Esophagus muscularis mucosa (tissue), 4 donors: ENCODE measurements around the gene LRRC53. TPM values are rescaled to one million over a fixed set of nuclear protein-coding genes. Genes with fewer than 3 reads are reported as not detected.

Source experiments
- DNase-seq: peaks from one replicate; pipeline ENCODE4 v3.0.0-alpha.2; 2017; ENCODE audit errors: extremely low spot score
- H3K27ac ChIP-seq, 4 donors: fragments of 200-600 bp; sonication (generic); replicated peaks in 1 of 4; 1 replicate in 3 of 4; 2 replicates in 1 of 4; pipeline ENCODE4 v1.5.1; 2016 to 2019; ENCODE audit warnings: mild to moderate bottlenecking in 1 of 4
- H3K27me3 ChIP-seq, 4 donors: fragments of 200-600 bp; sonication (generic); one replicate each; pipeline versions ENCODE4 v1.5.1 to v1.6.0; 2016 to 2019
- H3K36me3 ChIP-seq, 4 donors: fragments of 200-600 bp; sonication (generic); one replicate each; pipeline ENCODE4 v1.5.1; 2016 to 2019
- H3K4me1 ChIP-seq, 4 donors: fragments of 200-600 bp; sonication (generic); one replicate each; pipeline ENCODE4 v1.5.1; 2016 to 2019
- H3K4me3 ChIP-seq, 4 donors: fragments of 200-600 bp; sonication (generic); 1 replicate in 2 of 4; 2 replicates in 2 of 4; pipeline ENCODE4 v1.5.1; 2016 to 2019; ENCODE audit warnings: mild to moderate bottlenecking in 4 of 4, moderate library complexity in 1 of 4
- H3K9me3 ChIP-seq, 4 donors: fragments of 200-600 bp; sonication (generic); 1 replicate in 3 of 4; 2 replicates in 1 of 4; pipeline ENCODE4 v1.5.1; 2016 to 2019
- CTCF ChIP-seq, 3 experiments: fragments of 200-600 bp in 2 of 3; fragments of 450-650 bp in 1 of 3; sonication (generic) in 2 of 3; IDR thresholded peaks; one replicate each; pipeline ENCODE4 v1.5.1; 2017 to 2019; ENCODE audit warnings: antibody characterized with exemption in 3 of 3, mild to moderate bottlenecking in 2 of 3, moderate library complexity in 1 of 3
- EP300 ChIP-seq: sonication (generic); formaldehyde crosslinking; IDR thresholded peaks from one replicate; pipeline ENCODE4 v1.6.1; 2017; ENCODE audit warnings: antibody characterized with exemption
- POLR2A ChIP-seq: fragments of 450-650 bp; IDR thresholded peaks from one replicate; pipeline ENCODE4 v1.6.1; 2017; ENCODE audit warnings: antibody characterized with exemption, moderate library complexity, mild to moderate bottlenecking, low read depth
- POLR2AphosphoS5 ChIP-seq, 2 donors: sonication (generic); formaldehyde crosslinking; IDR thresholded peaks; one replicate each; pipeline ENCODE4 v1.6.1; 2017; ENCODE audit warnings: antibody characterized with exemption in 2 of 2
- WGBS: methylation state at CpG from one replicate; pipeline ENCODE4 v1.1.5; 2018; 5-methylcytosine and 5-hydroxymethylcytosine counted together
- intact Hi-C: fragments of 100-400 bp; cut with DNase I; formaldehyde crosslinking; loops from one replicate; pipeline ENCODE4 v1.15.1; 2023
- total RNA-seq, 4 donors: library from RNA; depleted of rRNA; stranded (reverse); fragments of >200 nt; gene quantifications; one replicate each; pipeline versions ENCODE4 v1.1.0 to v1.2.1, GENCODE V29; 2016

The LRRC53 gene
- total RNA-seq, 4 donors from 2014 or later, result under 0.01 TPM; not detected in 3

GRCh38 chr1:74465193-74465681 is 47.2 kb downstream of the LRRC53 start:
- H3K4me1 ChIP-seq, result peaks cover 0 to 11% (median 5%) of the 10 kb centered on the region in 4 donors
- 94% methylated on average over 12 of the region's 24 CpGs for WGBS
- H3K36me3 ChIP-seq, result peaks cover 0 to 3% (median 0%) of the 10 kb centered on the region in 4 donors
- no peak for TF ChIP-seq POLR2AphosphoS5 (IDR thresholded peaks at IDR 0.05)
- TF ChIP-seq EP300, result no peak
- no peak for TF ChIP-seq POLR2A
- H3K27ac ChIP-seq, result no peak overlapping the region
- no peaks in the 10 kb centered on the region for H3K9me3 ChIP-seq
- no peak for DNase-seq
- intact Hi-C loops, result no loop called here
- H3K4me3 ChIP-seq, result no peak overlapping the region
- H3K27me3 ChIP-seq, result no peaks in the 10 kb centered on the region

- no peak for DNase-seq
- H3K4me1 ChIP-seq, result no peaks in the 10 kb centered on the region
- no peak overlapping the region for H3K4me3 ChIP-seq
- no peak for TF ChIP-seq POLR2AphosphoS5 (IDR thresholded peaks at IDR 0.05)
- no peaks in the 10 kb centered on the region for H3K27me3 ChIP-seq
- H3K9me3 ChIP-seq, result no peaks in the 10 kb centered on the region
- intact Hi-C loops, result no loop called here
- WGBS, result 61% methylated on average over 6 of the region's 6 CpGs
- H3K27ac ChIP-seq, result no peak overlapping the region
- peaks cover 0 to 3% (median 0%) of the 10 kb centered on the region in 4 donors for H3K36me3 ChIP-seq
Observed at GRCh38 chr1:74464037-74464436, 48.4 kb downstream of the LRRC53 start.

GRCh38 chr1:74463333-74463988 is 49.0 kb downstream of the LRRC53 start:
- H3K36me3 ChIP-seq, result peaks cover 0 to 3% (median 0%) of the 10 kb centered on the region in 4 donors
- no peaks in the 10 kb centered on the region for H3K4me1 ChIP-seq
- H3K27me3 ChIP-seq, result no peaks in the 10 kb centered on the region
- H3K9me3 ChIP-seq, result no peaks in the 10 kb centered on the region
- WGBS, result 61% methylated on average over 9 of the region's 9 CpGs
- no peak overlapping the region for H3K4me3 ChIP-seq
- intact Hi-C loops, result no loop called here
- no peak overlapping the region for H3K27ac ChIP-seq
- TF ChIP-seq POLR2A, result no peak
- TF ChIP-seq CTCF (IDR thresholded peaks at IDR 0.05), result no peak
- no peak for TF ChIP-seq POLR2AphosphoS5 (IDR thresholded peaks at IDR 0.05)
- TF ChIP-seq EP300, result no peak
- DNase-seq, result no peak

GRCh38 chr1:74457253-74457652 is 55.2 kb downstream of the LRRC53 start:
- intact Hi-C loops, result no loop called here

GRCh38 chr1:74455390-74455789 is 57.0 kb downstream of the LRRC53 start:
- DNase-seq, result no peak
- intact Hi-C loops, result no loop called here
- no peak for TF ChIP-seq CTCF (IDR thresholded peaks at IDR 0.05)
- TF ChIP-seq EP300, result no peak
- TF ChIP-seq POLR2AphosphoS5 (IDR thresholded peaks at IDR 0.05), result no peak
- TF ChIP-seq POLR2A, result no peak
- no peaks in the 10 kb centered on the region for H3K27me3 ChIP-seq
- H3K27ac ChIP-seq, result no peak overlapping the region
- no peaks in the 10 kb centered on the region for H3K36me3 ChIP-seq
- H3K9me3 ChIP-seq, result no peaks in the 10 kb centered on the region
- no peak overlapping the region for H3K4me3 ChIP-seq
- H3K4me1 ChIP-seq, result no peaks in the 10 kb centered on the region

More at GRCh38 chr1:74457253-74457652, 55.2 kb downstream of the LRRC53 start:
- TF ChIP-seq POLR2A, result no peak
- TF ChIP-seq POLR2AphosphoS5 (IDR thresholded peaks at IDR 0.05), result no peak
- no peak for TF ChIP-seq EP300
- no peak for TF ChIP-seq CTCF (IDR thresholded peaks at IDR 0.05)
- no peaks in the 10 kb centered on the region for H3K4me1 ChIP-seq
- H3K36me3 ChIP-seq, result no peaks in the 10 kb centered on the region
- H3K4me3 ChIP-seq, result no peak overlapping the region
- H3K9me3 ChIP-seq, result no peaks in the 10 kb centered on the region
- H3K27ac ChIP-seq, result no peak overlapping the region
- DNase-seq, result no peak
- no peaks in the 10 kb centered on the region for H3K27me3 ChIP-seq
- WGBS, result 64% methylated on average over 2 of the region's 2 CpGs
